A673 (cell line): Measurements from ENCODE around the gene MINAR1. TPM values are rescaled to one million over a fixed set of nuclear protein-coding genes. Genes with fewer than 3 reads are reported as not detected.
"Not testable (repeated sequence)": the region's sequence is repeated elsewhere in the genome, so short reads cannot be mapped to it uniquely, and the experiment has no call there.

ENCODE experiments used
- BruUV-seq: library from RNA; stranded (reverse); fragments of 400-500 nt; replicated peaks from 2 replicates; lab custom pipeline; 2021; lab: Mats Ljungman, UMichigan
- CTCF ChIA-PET: fragments of 300-600 bp; sonication (Branson Sonifier 250); formaldehyde crosslinking; loops from one replicate; lab custom pipeline; 2022; ENCODE audit warnings: antibody characterized with exemption; lab: Charles Lee
- POLR2A ChIA-PET: fragments of 300-600 bp; sonication (Branson Sonifier 250); formaldehyde crosslinking; loops from one replicate; lab custom pipeline; 2022; ENCODE audit warnings: antibody characterized with exemption; ENCODE audit not compliant: low non-redundant PET; lab: Charles Lee
- DNase-seq: peaks from one replicate; pipeline ENCODE4 v3.0.0-alpha.2; 2015; ENCODE audit warnings: low spot score
- H3K27ac ChIP-seq: fragments of 200-600 bp; sonication (generic); 2 replicates; pipeline ENCODE4 v1.5.1; 2016; ENCODE audit warnings: mixed run types, low read depth, mild to moderate bottlenecking, mixed read lengths, antibody characterized with exemption, low read length; ENCODE audit not compliant: poor library complexity, severe bottlenecking
- H3K27me3 ChIP-seq: fragments of 200-600 bp; sonication (generic); replicated peaks from 2 replicates; pipeline ENCODE4 v1.6.1; 2017; ENCODE audit warnings: mixed run types, low read depth, mild to moderate bottlenecking, mixed read lengths, antibody characterized with exemption, low read length; ENCODE audit not compliant: insufficient read depth, poor library complexity
- H3K36me3 ChIP-seq: fragments of 200-600 bp; sonication (generic); 2 replicates; pipeline ENCODE4 v1.6.1; 2016; ENCODE audit warnings: mixed run types, mild to moderate bottlenecking, mixed read lengths, antibody characterized with exemption, low read length; ENCODE audit not compliant: insufficient read depth, poor library complexity, severe bottlenecking
- H3K4me1 ChIP-seq: fragments of 200-600 bp; sonication (generic); 2 replicates; pipeline ENCODE4 v1.6.1; 2017; ENCODE audit warnings: mixed run types, mild to moderate bottlenecking, mixed read lengths, antibody characterized with exemption, low read length; ENCODE audit not compliant: insufficient read depth, poor library complexity, severe bottlenecking
- H3K4me3 ChIP-seq: fragments of 200-600 bp; sonication (generic); 2 replicates; pipeline ENCODE4 v1.5.1; 2016; ENCODE audit warnings: low read depth, mixed run types, mild to moderate bottlenecking, mixed read lengths, low read length; ENCODE audit not compliant: poor library complexity, severe bottlenecking
- H3K9me3 ChIP-seq: fragments of 200-600 bp; sonication (generic); 2 replicates; pipeline ENCODE4 v1.6.1; 2016; ENCODE audit warnings: mixed run types, low read depth, mild to moderate bottlenecking, mixed read lengths, antibody characterized with exemption, low read length; ENCODE audit not compliant: poor library complexity, severe bottlenecking
- EZH2 ChIP-seq: fragments of 200-600 bp; sonication (generic); IDR thresholded peaks from 2 replicates; pipeline ENCODE4 v1.6.1; 2017; ENCODE audit warnings: borderline replicate concordance, low read depth, mild to moderate bottlenecking, mixed read lengths, antibody characterized with exemption, low read length; ENCODE audit not compliant: poor library complexity, severe bottlenecking
- intact Hi-C: fragments of 100-400 bp; cut with micrococcal nuclease; formaldehyde crosslinking; loops from one replicate; pipeline ENCODE4 v1.10.0; 2022; ENCODE audit not compliant: unreplicated experiment
- total RNA-seq: library from RNA; stranded (reverse); gene quantifications from 2 replicates; pipeline ENCODE4 v1.2.3, GENCODE V29; 2021
- TF ChIP-seq, protein P1 (sequence below): fragments of 300-800, 200-600 bp; sonication (generic); conservative IDR thresholded peaks from 2 replicates; pipeline ENCODE4 v1.5.1; 2017; ENCODE audit warnings: low read depth, mild to moderate bottlenecking, antibody characterized with exemption, low read length, moderate library complexity, mixed read lengths

Gene MINAR1
- total RNA-seq, 1 experiment from 2014 or later: 1.6 TPM

DNA sequence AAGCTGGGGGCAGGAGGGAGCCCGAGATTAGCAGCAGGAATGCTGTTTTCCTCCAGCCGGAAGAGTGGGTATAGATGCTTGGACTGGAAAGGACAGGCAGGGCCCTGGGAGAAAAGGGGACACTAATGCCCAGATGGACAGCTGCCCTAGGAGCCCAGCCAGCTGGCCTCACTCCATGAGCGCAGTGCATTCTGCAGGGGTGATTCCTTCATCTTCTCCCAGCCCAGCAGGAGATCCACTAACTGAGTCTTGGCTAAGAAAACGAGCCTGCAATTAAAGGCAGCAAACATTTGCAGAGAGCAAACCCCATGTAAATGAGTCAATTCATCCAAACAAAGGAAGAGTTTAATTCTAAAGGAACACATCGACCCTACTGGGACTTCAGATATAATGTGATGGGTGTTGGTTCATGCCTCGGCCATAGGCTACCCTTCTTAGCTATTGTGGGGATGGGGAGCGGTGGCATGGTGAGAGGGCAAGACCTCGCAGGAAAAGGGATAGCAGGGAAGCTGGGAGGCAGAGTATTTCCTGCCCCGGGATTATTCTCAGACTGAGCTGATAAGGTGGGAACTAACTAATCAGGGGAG lies 13.3 kb upstream of the MINAR1 start:
- Histone ChIP-seq H3K4me3 (no peak overlapping the region), H3K9me3 (no peaks in the 10 kb centered on the region), H3K36me3 (no peaks in the 10 kb centered on the region), H3K27me3 (no peaks in the 10 kb centered on the region), H3K4me1 (no peaks in the 10 kb centered on the region), H3K27ac (no peak overlapping the region)
- no peak for TF ChIP-seq EZH2
- TF ChIP-seq, protein P1, sequence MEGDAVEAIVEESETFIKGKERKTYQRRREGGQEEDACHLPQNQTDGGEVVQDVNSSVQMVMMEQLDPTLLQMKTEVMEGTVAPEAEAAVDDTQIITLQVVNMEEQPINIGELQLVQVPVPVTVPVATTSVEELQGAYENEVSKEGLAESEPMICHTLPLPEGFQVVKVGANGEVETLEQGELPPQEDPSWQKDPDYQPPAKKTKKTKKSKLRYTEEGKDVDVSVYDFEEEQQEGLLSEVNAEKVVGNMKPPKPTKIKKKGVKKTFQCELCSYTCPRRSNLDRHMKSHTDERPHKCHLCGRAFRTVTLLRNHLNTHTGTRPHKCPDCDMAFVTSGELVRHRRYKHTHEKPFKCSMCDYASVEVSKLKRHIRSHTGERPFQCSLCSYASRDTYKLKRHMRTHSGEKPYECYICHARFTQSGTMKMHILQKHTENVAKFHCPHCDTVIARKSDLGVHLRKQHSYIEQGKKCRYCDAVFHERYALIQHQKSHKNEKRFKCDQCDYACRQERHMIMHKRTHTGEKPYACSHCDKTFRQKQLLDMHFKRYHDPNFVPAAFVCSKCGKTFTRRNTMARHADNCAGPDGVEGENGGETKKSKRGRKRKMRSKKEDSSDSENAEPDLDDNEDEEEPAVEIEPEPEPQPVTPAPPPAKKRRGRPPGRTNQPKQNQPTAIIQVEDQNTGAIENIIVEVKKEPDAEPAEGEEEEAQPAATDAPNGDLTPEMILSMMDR: no peak
- no TSS peak for BruUV-seq
- no peak for DNase-seq
- intact Hi-C loops: no loop called here
- ChIA-PET POLR2A (interaction anchor here (0.7 kb wide), 1 partner anchor 53 kb away, joined by 3 read pairs; no protein-coding TSS in a partner anchor), CTCF (no interaction called here)

DNA sequence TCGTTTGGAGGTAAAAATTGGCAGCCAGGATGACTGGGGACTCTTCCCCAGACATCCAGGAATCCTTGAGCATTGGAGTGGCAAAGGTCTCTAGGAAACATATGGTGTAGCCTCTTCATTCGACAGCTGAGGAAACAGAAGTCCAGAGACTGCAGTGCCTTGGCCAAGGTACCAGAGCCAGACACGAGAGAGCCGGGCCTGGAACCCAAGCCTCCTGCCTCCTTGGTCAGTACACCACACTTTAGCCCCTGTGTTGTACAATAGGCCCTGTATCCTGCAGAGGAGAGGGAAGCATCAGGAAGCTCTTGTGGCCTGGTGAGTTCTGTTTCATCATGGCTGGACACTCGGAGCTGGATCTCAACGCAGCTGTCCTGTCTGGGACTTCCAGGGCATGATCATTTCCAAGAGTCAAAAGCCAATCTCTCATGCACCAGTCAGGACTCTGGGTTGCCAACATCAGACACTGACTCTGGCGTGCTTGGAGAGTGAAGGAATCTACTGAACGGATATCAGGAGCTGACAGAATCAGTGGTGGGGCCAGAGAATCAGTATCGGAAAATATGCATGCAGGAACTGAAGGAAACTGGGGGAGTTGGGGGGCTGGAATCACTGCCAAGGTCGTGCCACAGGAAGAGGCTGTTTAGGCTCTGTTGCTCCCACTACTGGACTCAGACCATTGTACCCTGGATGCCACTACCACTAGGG lies 6.4 kb upstream of the MINAR1 start:
- BruUV-seq: no TSS peak
- H3K27ac ChIP-seq: no peak overlapping the region
- no peak overlapping the region for H3K4me3 ChIP-seq
- ChIA-PET POLR2A (interaction anchor here (0.5 kb wide), 1 partner anchor 32 kb away, joined by 3 read pairs; no protein-coding TSS in a partner anchor), CTCF (no interaction called here)
- peaks cover 20% of the 10 kb centered on the region for H3K27me3 ChIP-seq
- intact Hi-C loops: no loop called here
- no peak for DNase-seq
- H3K9me3 ChIP-seq: no peaks in the 10 kb centered on the region
- no peak for TF ChIP-seq EZH2
- TF ChIP-seq, protein P1: no peak
- H3K36me3 ChIP-seq: no peaks in the 10 kb centered on the region
- peaks cover 4% of the 10 kb centered on the region for H3K4me1 ChIP-seq

DNA sequence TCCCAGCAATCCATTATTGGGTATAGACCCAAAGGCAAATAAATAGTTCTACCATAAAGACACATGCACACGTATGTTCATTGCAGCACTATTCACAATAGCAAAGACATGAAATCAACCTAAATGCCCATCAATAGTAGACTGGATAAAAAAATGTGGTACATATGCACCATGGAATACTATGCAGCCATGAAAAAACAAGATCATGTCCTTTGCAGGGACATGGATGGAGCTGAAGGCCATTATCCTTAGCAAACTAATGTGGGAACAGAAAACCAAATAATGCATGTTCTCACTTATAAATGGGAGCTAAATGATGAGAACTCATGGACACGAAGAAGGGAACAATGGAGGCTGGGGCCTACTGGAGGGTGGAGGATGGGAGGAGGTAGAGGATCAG lies 5.2 kb upstream of the MINAR1 start:
- Histone ChIP-seq H3K4me1 (peaks cover 11% of the 10 kb centered on the region), H3K27me3 (peaks cover 29% of the 10 kb centered on the region)
- H3K27ac ChIP-seq, H3K4me3 ChIP-seq, DNase-seq, H3K9me3 ChIP-seq, CTCF ChIA-PET, intact Hi-C loops, H3K36me3 ChIP-seq, BruUV-seq, POLR2A ChIA-PET: not testable (repeated sequence)
